ENCODE measurements around the gene TAS2R40. TPM values are rescaled to one million over a fixed set of nuclear protein-coding genes. Genes with fewer than 3 reads are reported as not detected.

Gene TAS2R40
- total RNA-seq, 2 donors from 2014 or later: not detected

Small RNA genes lying within 50 kb of the gene (small RNA-seq; reads per million reads assigned to genes)
- gene AC073342.3: not detected

Other genes starting within 250 kb of the TAS2R40 start
- not detected for gene OR9A2, start 194.9 kb upstream of the TAS2R40 start, total RNA-seq
- gene OR6V1, start 169.7 kb upstream of the TAS2R40 start, total RNA-seq: not detected
- gene PIP, start 90.0 kb upstream of the TAS2R40 start, total RNA-seq: not detected
- gene TAS2R39, start 38.6 kb upstream of the TAS2R40 start, total RNA-seq: not detected
- 100 to 1,000 TPM in 1 of 2 donors, 10 to 100 TPM in 1; 75.8 to 109 TPM for gene GSTK1, start 41.4 kb downstream of the TAS2R40 start, total RNA-seq
- gene TMEM139, start 62.9 kb downstream of the TAS2R40 start, total RNA-seq: 10 to 100 TPM; 13.2 to 23.9 TPM
- gene CASP2, start 66.3 kb downstream of the TAS2R40 start, total RNA-seq: 1 to 10 TPM; 4.6 to 9.3 TPM
- gene CLCN1, start 94.1 kb downstream of the TAS2R40 start, total RNA-seq: not detected
- under 1 TPM in 1 of 2 donors, not detected in 1; 0.26 TPM for gene FAM131B, start 140.7 kb downstream of the TAS2R40 start, total RNA-seq
- 10 to 100 TPM; 40.2 to 60.6 TPM for gene ZYX, start 159.3 kb downstream of the TAS2R40 start, total RNA-seq
- 10 to 100 TPM in 1 of 2 donors, 1 to 10 TPM in 1; 9.9 to 14.3 TPM for gene EPHA1, start 186.8 kb downstream of the TAS2R40 start, total RNA-seq
- gene TAS2R60, start 221.4 kb downstream of the TAS2R40 start, total RNA-seq: not detected

Measured in body of pancreas (tissue), 2 donors.